Transverse colon (tissue), 4 donors: ENCODE results near the gene CCNG2. TPM values are rescaled to one million over a fixed set of nuclear protein-coding genes. Genes with fewer than 3 reads are reported as not detected.

ENCODE experiments used
- DNase-seq: peaks from one replicate; pipeline ENCODE4 v3.0.0-alpha.2; 2019
- H3K27ac ChIP-seq, 4 donors: fragments of 200-600 bp; sonication (generic); 2 replicates each; pipeline ENCODE4 v1.5.1; 2016 to 2018; ENCODE audit warnings: inconsistent platforms in 4 of 4
- H3K27me3 ChIP-seq: fragments of 200-600 bp; sonication (generic); 2 replicates; pipeline ENCODE4 v1.5.1; 2017; ENCODE audit warnings: inconsistent platforms
- H3K36me3 ChIP-seq, 4 donors: fragments of 200-600 bp; sonication (generic); 2 replicates each; pipeline ENCODE4 v1.5.1; 2017 to 2019; ENCODE audit warnings: inconsistent platforms in 4 of 4
- H3K4me1 ChIP-seq, 4 donors: fragments of 200-600 bp; sonication (generic); 2 replicates each; pipeline ENCODE4 v1.5.1; 2017 to 2020; ENCODE audit warnings: inconsistent platforms in 4 of 4
- H3K4me3 ChIP-seq, 4 donors: fragments of 200-600 bp; sonication (generic); 1 replicate in 1 of 4; 2 replicates in 3 of 4; pipeline versions ENCODE4 v1.5.1 to v1.6.1; 2017 to 2019; ENCODE audit warnings: inconsistent platforms in 4 of 4
- H3K9me3 ChIP-seq, 2 donors: fragments of 200-600 bp; sonication (generic); 2 replicates each; pipeline ENCODE4 v1.5.1; 2017 to 2019; ENCODE audit warnings: inconsistent platforms in 2 of 2
- CTCF ChIP-seq, 5 experiments: fragments of 200-600 bp in 3 of 5; fragments of 450-650 bp in 2 of 5; sonication (generic) in 3 of 5; IDR thresholded peaks; 1 replicate in 2 of 5; 2 replicates in 3 of 5; pipeline ENCODE4 v1.5.1; 2016 to 2017; ENCODE audit warnings: antibody characterized with exemption in 5 of 5, inconsistent platforms in 3 of 5, mild to moderate bottlenecking in 2 of 5, moderate library complexity in 1 of 5
- EP300 ChIP-seq: sonication (generic); formaldehyde crosslinking; IDR thresholded peaks from one replicate; pipeline ENCODE4 v1.6.1; 2017; ENCODE audit warnings: antibody characterized with exemption, low read depth
- POLR2A ChIP-seq: fragments of 450-650 bp; IDR thresholded peaks from one replicate; pipeline ENCODE4 v1.6.1; 2016; ENCODE audit warnings: antibody characterized with exemption, mild to moderate bottlenecking, moderate library complexity
- POLR2AphosphoS5 ChIP-seq, 3 donors: sonication (generic); formaldehyde crosslinking; IDR thresholded peaks; one replicate each; pipeline ENCODE4 v1.6.1; 2016; ENCODE audit warnings: antibody characterized with exemption in 3 of 3
- WGBS, 2 donors: methylation state at CpG; one replicate each; pipeline ENCODE4 v1.1.5; 2018; ENCODE audit warnings: low coverage in 1 of 2; 5-methylcytosine and 5-hydroxymethylcytosine counted together
- in situ Hi-C, 4 donors: fragments of 200-750 bp; cut with MboI; loops; one replicate each; pipeline versions ENCODE4 v1.15.0 to v1.15.1; 2017; ENCODE audit warnings: low sequenced_read_pairs in 3 of 4, low pct_ligation_motif_present in 1 of 4, low pct_unique_long_range_greater_than_20kb in 1 of 4
- intact Hi-C: fragments of 100-400 bp; cut with DNase I; formaldehyde crosslinking; loops from one replicate; pipeline ENCODE4 v1.15.1; 2023; ENCODE audit warnings: low total_unique reads
- total RNA-seq, 4 donors: library from RNA; depleted of rRNA; stranded (reverse); fragments of >200 nt; gene quantifications; one replicate each; pipeline ENCODE4 v1.1.0, GENCODE V29; 2016

The CCNG2 gene
- total RNA-seq, 4 donors from 2014 or later, result 55.4 to 114 (median 79.4) TPM

GRCh38 chr4:77199701-77200100, 42.7 kb downstream of the CCNG2 start:
- H3K36me3 ChIP-seq, result no peaks in the 10 kb centered on the region
- in situ Hi-C loops, result loop anchor here in 3 of 4 donors (10.0 to 25.0 kb wide), 3 partner anchors 105 to 687 kb away; no protein-coding TSS in a partner anchor
- no peak overlapping the region for H3K27ac ChIP-seq
- intact Hi-C loops, result loop anchor here (10.0 kb wide), 1 partner anchor 685 kb away; no protein-coding TSS in a partner anchor
- H3K27me3 ChIP-seq, result no peaks in the 10 kb centered on the region
- H3K9me3 ChIP-seq, result no peaks in the 10 kb centered on the region
- peaks cover 0 to 5% (median 2%) of the 10 kb centered on the region in 4 donors for H3K4me1 ChIP-seq
- DNase-seq, result no peak
- 95% methylated on average over 1 of the region's 1 CpG; no CpG with 5 or more reads in 1 of the 2 donors for WGBS, 2 donors
- H3K4me3 ChIP-seq, result no peak overlapping the region
- TF ChIP-seq EP300, result no peak
- no peak for TF ChIP-seq POLR2A
- no peak for TF ChIP-seq POLR2AphosphoS5 (IDR thresholded peaks at IDR 0.05)
- TF ChIP-seq CTCF (IDR thresholded peaks at IDR 0.05), result no peak

GRCh38 chr4:77201343-77201742, 44.3 kb downstream of the CCNG2 start:
- Histone ChIP-seq H3K27me3 (no peaks in the 10 kb centered on the region), H3K4me3 (no peak overlapping the region), H3K4me1 (peaks cover 0 to 5% (median 2%) of the 10 kb centered on the region in 4 donors), H3K36me3 (no peaks in the 10 kb centered on the region), H3K27ac (no peak overlapping the region), H3K9me3 (no peaks in the 10 kb centered on the region)
- no peak for TF ChIP-seq CTCF (IDR thresholded peaks at IDR 0.05)
- TF ChIP-seq POLR2AphosphoS5 (IDR thresholded peaks at IDR 0.05), result no peak
- TF ChIP-seq EP300, result no peak
- DNase-seq, result no peak
- 78 to 97% methylated on average over 1 of the region's 1 CpG for WGBS, 2 donors
- intact Hi-C loops (loop anchor here (10.0 kb wide), 1 partner anchor 687 kb away; no protein-coding TSS in a partner anchor), in situ Hi-C loops (loop anchor here in 3 of 4 donors (10.0 to 25.0 kb wide), 3 partner anchors 107 to 689 kb away; no protein-coding TSS in a partner anchor)

GRCh38 chr4:77201857-77202256, 44.9 kb downstream of the CCNG2 start:
- no peak for DNase-seq
- Histone ChIP-seq H3K27me3 (no peaks in the 10 kb centered on the region), H3K27ac (no peak overlapping the region), H3K4me3 (no peak overlapping the region), H3K4me1 (peaks cover 0 to 5% (median 2%) of the 10 kb centered on the region in 4 donors), H3K9me3 (no peaks in the 10 kb centered on the region), H3K36me3 (no peaks in the 10 kb centered on the region)
- TF ChIP-seq POLR2AphosphoS5 (IDR thresholded peaks at IDR 0.05) (no peak), CTCF (IDR thresholded peaks at IDR 0.05) (no peak), EP300 (no peak), POLR2A (no peak)
- 59 to 69% methylated on average over 3 of the region's 3 CpGs for WGBS, 2 donors
- intact Hi-C loops (loop anchor here (10.0 kb wide), 1 partner anchor 687 kb away; no protein-coding TSS in a partner anchor), in situ Hi-C loops (loop anchor here in 3 of 4 donors (10.0 to 25.0 kb wide), 3 partner anchors 107 to 690 kb away; no protein-coding TSS in a partner anchor)

- peaks cover 0 to 5% (median 2%) of the 10 kb centered on the region in 4 donors for H3K4me1 ChIP-seq
- WGBS, 2 donors, result 35 to 42% methylated on average over 1 of the region's 1 CpG
- in situ Hi-C loops (loop anchor here in 3 of 4 donors (10.0 to 25.0 kb wide), 3 partner anchors 108 to 690 kb away; no protein-coding TSS in a partner anchor), intact Hi-C loops (loop anchor here (10.0 kb wide), 1 partner anchor 688 kb away; no protein-coding TSS in a partner anchor)
- H3K27ac ChIP-seq, result no peak overlapping the region
- TF ChIP-seq EP300 (no peak), POLR2A (no peak), CTCF (IDR thresholded peaks at IDR 0.05) (no peak), POLR2AphosphoS5 (IDR thresholded peaks at IDR 0.05) (no peak)
- no peak overlapping the region for H3K4me3 ChIP-seq
- no peaks in the 10 kb centered on the region for H3K27me3 ChIP-seq
- H3K9me3 ChIP-seq, result no peaks in the 10 kb centered on the region
- H3K36me3 ChIP-seq, result no peaks in the 10 kb centered on the region
- DNase-seq, result peak; percentile 11
These were observed 45.5 kb downstream of the CCNG2 start for GRCh38 chr4:77202491-77202890.
